ENCODE data around the gene TLE2. TPM values are rescaled to one million over a fixed set of nuclear protein-coding genes. Genes with fewer than 3 reads are reported as not detected.

TLE2 gene
- total RNA-seq, 1 experiment from 2014 or later: 3.0 TPM

DNA sequence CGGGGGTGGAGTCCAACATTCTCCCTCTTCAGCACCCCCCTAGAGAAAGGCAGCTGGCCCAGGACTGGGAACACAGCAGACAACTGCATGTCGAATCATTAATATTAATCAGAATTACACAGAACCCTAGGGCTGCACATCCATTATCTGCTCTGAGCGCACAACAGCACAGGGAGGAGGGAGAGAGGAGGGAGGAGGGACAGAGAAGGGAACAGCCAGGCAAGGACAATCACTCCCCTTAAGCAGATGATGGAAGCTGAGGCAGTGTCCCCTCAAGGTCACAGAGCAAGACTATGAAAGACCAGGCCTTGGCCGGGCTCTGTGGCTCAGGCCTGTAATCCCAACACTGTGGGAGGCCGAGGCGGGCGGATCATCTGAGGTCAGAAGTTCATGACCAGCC, 26.0 kb downstream of the TLE2 start:
- no peak for DNase-seq (ENCODE audit: unreplicated experiment)
- ChIA-PET CTCF (no interaction called here), POLR2A (no interaction called here)
- no peaks in the 10 kb centered on the region for H3K27me3 Mint-ChIP-seq (ENCODE audit: insufficient read depth, unreplicated experiment)
- H3K9me3 Mint-ChIP-seq (ENCODE audit: unreplicated experiment): no peaks in the 10 kb centered on the region
- no TSS peak for BruUV-seq (replicated peaks)
- no peak overlapping the region for H3K4me3 Mint-ChIP-seq (ENCODE audit: unreplicated experiment)
- intact Hi-C loops (cut with micrococcal nuclease): no loop called here
- TF ChIP-seq, protein P1, sequence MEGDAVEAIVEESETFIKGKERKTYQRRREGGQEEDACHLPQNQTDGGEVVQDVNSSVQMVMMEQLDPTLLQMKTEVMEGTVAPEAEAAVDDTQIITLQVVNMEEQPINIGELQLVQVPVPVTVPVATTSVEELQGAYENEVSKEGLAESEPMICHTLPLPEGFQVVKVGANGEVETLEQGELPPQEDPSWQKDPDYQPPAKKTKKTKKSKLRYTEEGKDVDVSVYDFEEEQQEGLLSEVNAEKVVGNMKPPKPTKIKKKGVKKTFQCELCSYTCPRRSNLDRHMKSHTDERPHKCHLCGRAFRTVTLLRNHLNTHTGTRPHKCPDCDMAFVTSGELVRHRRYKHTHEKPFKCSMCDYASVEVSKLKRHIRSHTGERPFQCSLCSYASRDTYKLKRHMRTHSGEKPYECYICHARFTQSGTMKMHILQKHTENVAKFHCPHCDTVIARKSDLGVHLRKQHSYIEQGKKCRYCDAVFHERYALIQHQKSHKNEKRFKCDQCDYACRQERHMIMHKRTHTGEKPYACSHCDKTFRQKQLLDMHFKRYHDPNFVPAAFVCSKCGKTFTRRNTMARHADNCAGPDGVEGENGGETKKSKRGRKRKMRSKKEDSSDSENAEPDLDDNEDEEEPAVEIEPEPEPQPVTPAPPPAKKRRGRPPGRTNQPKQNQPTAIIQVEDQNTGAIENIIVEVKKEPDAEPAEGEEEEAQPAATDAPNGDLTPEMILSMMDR (IDR thresholded peaks at IDR 0.05; ENCODE audit: unreplicated experiment): no peak
- no peaks in the 10 kb centered on the region for H3K36me3 Mint-ChIP-seq (ENCODE audit: insufficient read depth, unreplicated experiment)
- no peak overlapping the region for H3K27ac Mint-ChIP-seq (ENCODE audit: low read depth, unreplicated experiment)
- no peaks in the 10 kb centered on the region for H3K4me1 Mint-ChIP-seq (ENCODE audit: insufficient read depth, unreplicated experiment)

DNA sequence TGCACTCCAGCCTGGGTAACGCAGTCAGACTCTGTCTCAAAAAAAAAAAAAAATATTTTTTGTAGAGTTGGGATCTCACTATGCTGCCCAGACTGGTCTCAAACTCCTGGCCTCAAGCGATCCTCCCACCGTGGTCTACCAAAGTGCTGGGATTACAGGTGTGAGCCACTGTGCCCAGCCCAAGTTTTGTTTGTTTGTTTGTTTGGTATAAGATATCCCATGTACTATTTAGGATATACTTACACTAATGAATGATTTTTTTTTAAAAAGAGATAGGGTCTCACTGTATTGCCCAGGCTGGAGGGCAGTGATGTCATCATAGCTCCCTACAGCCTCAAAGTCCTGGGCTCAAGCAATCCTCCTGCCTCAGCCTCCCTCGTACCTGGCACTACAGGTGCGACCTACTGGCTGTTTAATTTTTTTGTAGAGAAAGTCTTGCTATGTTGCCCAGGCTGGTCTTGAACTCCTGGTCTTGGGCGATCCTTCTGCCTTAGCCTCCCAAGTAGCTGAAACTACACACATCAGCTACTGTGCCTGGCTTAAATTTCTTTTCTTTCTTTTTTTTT, 27.8 kb downstream of the TLE2 start:
- Mint-ChIP-seq H3K27ac (ENCODE audit: low read depth, unreplicated experiment) (no peak overlapping the region), H3K36me3 (ENCODE audit: insufficient read depth, unreplicated experiment) (no peaks in the 10 kb centered on the region), H3K9me3 (ENCODE audit: unreplicated experiment) (no peaks in the 10 kb centered on the region), H3K27me3 (ENCODE audit: insufficient read depth, unreplicated experiment) (no peaks in the 10 kb centered on the region), H3K4me1 (ENCODE audit: insufficient read depth, unreplicated experiment) (peaks cover 12% of the 10 kb centered on the region), H3K4me3 (ENCODE audit: unreplicated experiment) (no peak overlapping the region)
- no peak for DNase-seq (ENCODE audit: unreplicated experiment)
- TF ChIP-seq, protein P1 (IDR thresholded peaks at IDR 0.05; ENCODE audit: unreplicated experiment): no peak
- intact Hi-C loops (cut with micrococcal nuclease): no loop called here
- no TSS peak for BruUV-seq (replicated peaks)
- ChIA-PET CTCF (no interaction called here), POLR2A (interaction anchor here (0.6 kb wide), 1 partner anchor 46 kb away, joined by 3 read pairs; no protein-coding TSS in a partner anchor)

DNA sequence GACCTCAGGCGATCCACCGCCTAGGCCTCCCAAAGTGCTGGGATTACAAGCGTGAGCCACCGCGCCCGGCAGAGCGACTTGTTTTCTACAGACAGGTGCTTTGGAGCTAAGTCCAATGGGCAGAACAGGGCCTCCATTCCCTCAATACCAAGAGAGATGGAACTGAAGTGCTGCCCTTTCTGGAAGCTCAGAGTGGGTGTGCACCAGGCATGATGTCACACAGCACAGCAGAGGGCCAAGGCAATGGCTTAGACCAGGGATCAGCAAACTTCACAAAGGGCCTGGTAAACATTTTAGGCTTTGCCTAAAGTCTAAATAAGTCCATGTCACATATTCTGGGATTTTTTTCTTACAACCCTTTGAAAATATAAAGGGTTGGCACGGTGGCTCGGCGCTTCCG, 30.4 kb downstream of the TLE2 start:
- Mint-ChIP-seq H3K27me3 (ENCODE audit: insufficient read depth, unreplicated experiment) (no peaks in the 10 kb centered on the region), H3K36me3 (ENCODE audit: insufficient read depth, unreplicated experiment) (peaks cover 4% of the 10 kb centered on the region), H3K4me3 (ENCODE audit: unreplicated experiment) (no peak overlapping the region), H3K9me3 (ENCODE audit: unreplicated experiment) (no peaks in the 10 kb centered on the region), H3K4me1 (ENCODE audit: insufficient read depth, unreplicated experiment) (peaks cover 12% of the 10 kb centered on the region), H3K27ac (ENCODE audit: low read depth, unreplicated experiment) (no peak overlapping the region)
- no peak for DNase-seq (ENCODE audit: unreplicated experiment)
- POLR2A ChIA-PET: interaction anchor here (0.7 kb wide), 1 partner anchor 37 kb away, joined by 3 read pairs; no protein-coding TSS in a partner anchor
- intact Hi-C loops (cut with micrococcal nuclease): no loop called here
- BruUV-seq (replicated peaks): no TSS peak
- TF ChIP-seq, protein P1 (IDR thresholded peaks at IDR 0.05; ENCODE audit: unreplicated experiment): no peak
- CTCF ChIA-PET: no interaction called here

DNA sequence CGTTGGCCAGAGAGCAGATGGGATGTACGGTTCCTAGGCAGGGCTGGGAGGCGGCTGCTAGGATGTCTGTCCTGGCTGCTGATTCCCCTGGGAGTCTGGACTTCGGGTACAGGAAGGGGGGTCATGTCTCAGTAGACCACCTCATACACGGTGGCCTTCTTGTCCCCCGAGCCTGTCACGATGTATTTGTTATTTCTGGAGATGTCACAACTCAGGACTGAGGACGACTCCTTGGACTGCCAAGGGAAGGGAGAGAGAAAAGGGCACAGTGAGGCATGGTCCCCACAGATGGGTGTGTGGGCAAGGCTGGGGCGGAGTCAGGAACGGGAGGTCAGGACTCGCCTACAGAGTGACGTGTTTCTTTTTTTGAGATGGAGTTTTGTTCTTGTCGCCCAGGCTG, 31.4 kb downstream of the TLE2 start:
- no peaks in the 10 kb centered on the region for H3K27me3 Mint-ChIP-seq (ENCODE audit: insufficient read depth, unreplicated experiment)
- no peak for DNase-seq (ENCODE audit: unreplicated experiment)
- BruUV-seq (replicated peaks): no TSS peak
- H3K36me3 Mint-ChIP-seq (ENCODE audit: insufficient read depth, unreplicated experiment): peaks cover 6% of the 10 kb centered on the region
- H3K4me1 Mint-ChIP-seq (ENCODE audit: insufficient read depth, unreplicated experiment): peaks cover 12% of the 10 kb centered on the region
- no peak overlapping the region for H3K27ac Mint-ChIP-seq (ENCODE audit: low read depth, unreplicated experiment)
- no peak overlapping the region for H3K4me3 Mint-ChIP-seq (ENCODE audit: unreplicated experiment)
- POLR2A ChIA-PET: no interaction called here
- H3K9me3 Mint-ChIP-seq (ENCODE audit: unreplicated experiment): no peaks in the 10 kb centered on the region
- CTCF ChIA-PET: no interaction called here
- TF ChIP-seq, protein P1 (IDR thresholded peaks at IDR 0.05; ENCODE audit: unreplicated experiment): no peak
- intact Hi-C loops (cut with micrococcal nuclease): no loop called here

Data from MCF 10A (cell line).